MCF 10A (cell line): ENCODE results near the gene LSM4. TPM values are rescaled to one million over a fixed set of nuclear protein-coding genes. Genes with fewer than 3 reads are reported as not detected.

Experiments
- BruUV-seq: library from RNA; stranded (reverse); fragments of 400-500 nt; replicated peaks from 2 replicates; lab custom pipeline; 2021; lab: Mats Ljungman, UMichigan
- CTCF ChIA-PET: fragments of 300-600 bp; sonication (Branson Sonifier 250); formaldehyde crosslinking; extraction: SDS; loops from one replicate; lab custom pipeline; 2021; ENCODE audit warnings: antibody characterized with exemption, inconsistent platforms; lab: Yijun Ruan, JAX
- POLR2A ChIA-PET: fragments of 300-600, 350-650 bp; sonication (Branson Sonifier 250); formaldehyde crosslinking; extraction: SDS; loops from one replicate; lab custom pipeline; 2020; ENCODE audit warnings: antibody characterized with exemption, inconsistent platforms; lab: Yijun Ruan, JAX
- DNase-seq: peaks from one replicate; pipeline ENCODE4 v3.0.0-alpha.2; 2018; ENCODE audit not compliant: unreplicated experiment
- H3K27ac Mint-ChIP-seq: one replicate; pipeline ENCODE4 v1.8.0; 2022; ENCODE audit warnings: mild to moderate bottlenecking, low read depth, mixed read lengths; ENCODE audit not compliant: unreplicated experiment
- H3K27me3 Mint-ChIP-seq: one replicate; pipeline ENCODE4 v1.8.0; 2022; ENCODE audit warnings: mixed read lengths; ENCODE audit not compliant: insufficient read depth, unreplicated experiment
- H3K36me3 Mint-ChIP-seq: one replicate; pipeline ENCODE4 v1.8.0; 2022; ENCODE audit warnings: mild to moderate bottlenecking, moderate library complexity, mixed read lengths; ENCODE audit not compliant: insufficient read depth, unreplicated experiment
- H3K4me1 Mint-ChIP-seq: one replicate; pipeline ENCODE4 v1.8.0; 2022; ENCODE audit warnings: mixed read lengths; ENCODE audit not compliant: insufficient read depth, unreplicated experiment
- H3K4me3 Mint-ChIP-seq: one replicate; pipeline ENCODE4 v1.8.0; 2022; ENCODE audit warnings: mild to moderate bottlenecking, moderate library complexity, mixed read lengths; ENCODE audit not compliant: unreplicated experiment
- H3K9me3 Mint-ChIP-seq: one replicate; pipeline ENCODE4 v1.8.0; 2022; ENCODE audit warnings: mixed read lengths; ENCODE audit not compliant: unreplicated experiment
- CTCF ChIP-seq: fragments of 200-600 bp; IDR thresholded peaks from one replicate; pipeline ENCODE4 v1.8.0; 2022; ENCODE audit warnings: antibody characterized with exemption, mild to moderate bottlenecking; ENCODE audit not compliant: unreplicated experiment
- intact Hi-C: fragments of 100-400 bp; cut with micrococcal nuclease; formaldehyde crosslinking; loops from 2 replicates; pipeline ENCODE4 v1.14.1; 2022
- total RNA-seq: library from RNA; stranded (reverse); gene quantifications from 2 replicates; pipeline ENCODE4 v1.2.3, GENCODE V29; 2022

LSM4 gene
- total RNA-seq, 1 experiment from 2014 or later = 193 TPM

GRCh38 chr19:18283338-18283737 is 39.5 kb downstream of the LSM4 start:
- Mint-ChIP-seq H3K27me3 (no peaks in the 10 kb centered on the region), H3K4me1 (peaks cover 17% of the 10 kb centered on the region), H3K4me3 (no peak overlapping the region), H3K27ac (no peak overlapping the region), H3K9me3 (no peaks in the 10 kb centered on the region), H3K36me3 (peaks cover 42% of the 10 kb centered on the region)
- POLR2A ChIA-PET = interaction anchor here (1.9 to 5.9 kb wide), 2 partner anchors 37 to 350 kb away, joined by 4 to 175 read pairs; partner anchors contain the start of gene LSM4
- DNase-seq = no peak
- BruUV-seq = no TSS peak
- CTCF ChIA-PET = interaction anchor here (0.6 to 0.7 kb wide), 2 partner anchors 8 to 583 kb away, joined by 3 to 5 read pairs; no protein-coding TSS in a partner anchor
- no peak for TF ChIP-seq CTCF
- intact Hi-C loops = no loop called here

DNA sequence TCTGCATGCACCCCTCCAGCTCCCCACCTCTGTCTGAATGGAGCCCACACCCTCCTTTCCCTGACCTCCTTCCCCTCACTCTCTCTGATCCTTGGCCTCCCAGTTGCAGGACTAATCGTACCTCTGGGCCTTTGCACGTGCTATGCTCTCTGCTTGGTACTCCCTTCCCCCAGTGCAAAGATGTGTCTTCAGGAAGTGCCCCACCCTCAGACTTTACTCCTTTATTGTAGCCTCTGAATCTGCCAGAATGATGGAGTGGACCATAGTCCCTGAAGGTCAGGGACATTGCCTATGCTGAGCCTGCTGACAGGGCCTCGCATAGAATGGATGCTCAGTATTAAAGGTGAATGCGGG is 40.1 kb downstream of the LSM4 start:
- H3K4me1 Mint-ChIP-seq = peaks cover 17% of the 10 kb centered on the region
- intact Hi-C loops = loop anchor here (1.0 kb wide), 1 partner anchor 19 kb away; no protein-coding TSS in a partner anchor
- POLR2A ChIA-PET = interaction anchor here (0.7 to 9.0 kb wide), 8 partner anchors 9 to 349 kb away, joined by 3 to 178 read pairs (median 43); partner anchors contain the start of genes KXD1 and LSM4
- peaks cover 47% of the 10 kb centered on the region for H3K36me3 Mint-ChIP-seq
- BruUV-seq = no TSS peak
- H3K9me3 Mint-ChIP-seq = no peaks in the 10 kb centered on the region
- DNase-seq = no peak
- H3K27me3 Mint-ChIP-seq = no peaks in the 10 kb centered on the region
- CTCF ChIA-PET = interaction anchor here (0.7 to 8.0 kb wide), 5 partner anchors 9 to 58 kb away, joined by 3 to 257 read pairs (median 5); partner anchors contain the start of gene LSM4
- peak overlapping the region; percentile 87 for H3K4me3 Mint-ChIP-seq
- H3K27ac Mint-ChIP-seq = peak overlapping the region; percentile 98
- no peak for TF ChIP-seq CTCF

DNA sequence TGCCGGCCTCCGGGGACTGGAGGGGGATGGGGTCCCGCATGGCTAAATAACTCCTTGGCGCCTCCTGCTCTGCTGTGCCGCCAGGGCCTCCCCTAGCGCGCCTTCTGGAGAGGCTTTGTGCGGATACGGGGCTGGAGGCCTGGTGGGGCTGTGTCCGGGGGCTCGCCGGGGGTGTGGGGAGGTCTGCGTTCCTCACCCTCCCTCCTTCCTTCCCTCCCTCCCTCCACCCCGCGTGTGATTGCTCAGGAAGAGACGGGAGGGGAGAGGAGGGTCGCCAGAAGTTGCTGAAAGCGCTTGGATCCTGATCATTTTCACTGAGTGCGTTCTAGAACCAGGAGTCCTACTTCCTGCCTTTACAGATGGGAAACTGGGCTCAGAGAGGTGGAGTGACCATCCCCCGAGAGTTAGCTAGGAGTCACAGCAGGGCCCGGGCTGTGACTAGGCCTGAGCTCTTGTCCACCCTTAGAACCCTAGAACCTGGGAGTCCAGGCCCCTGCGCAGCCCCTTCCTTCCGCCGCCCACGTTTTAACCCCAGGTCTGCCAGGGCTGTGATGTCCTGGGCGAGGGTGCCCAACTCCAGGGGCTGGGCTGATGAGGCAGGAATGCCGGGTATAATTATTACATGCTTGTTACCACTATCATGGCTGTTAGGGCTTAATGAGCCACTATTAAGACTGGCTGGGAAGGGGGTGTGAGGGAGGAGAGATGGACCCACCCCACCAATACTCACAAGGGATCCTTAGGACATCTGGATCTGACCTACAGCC is 40.7 kb downstream of the LSM4 start:
- H3K9me3 Mint-ChIP-seq = no peaks in the 10 kb centered on the region
- no peak for TF ChIP-seq CTCF
- ChIA-PET POLR2A (interaction anchor here (0.6 to 9.0 kb wide), 38 partner anchors 10 to 637 kb away, joined by 3 to 178 read pairs (median 4); partner anchors contain the start of genes COPE, DDX49, GDF15 and KXD1), CTCF (interaction anchor here (0.7 to 8.0 kb wide), 4 partner anchors 29 to 58 kb away, joined by 3 to 257 read pairs (median 4); partner anchors contain the start of gene LSM4)
- H3K4me1 Mint-ChIP-seq = peaks cover 17% of the 10 kb centered on the region
- peak overlapping the region; percentile 87 for H3K4me3 Mint-ChIP-seq
- DNase-seq = no peak
- intact Hi-C loops = loop anchor here (1.0 kb wide), 1 partner anchor 19 kb away; no protein-coding TSS in a partner anchor
- peaks cover 52% of the 10 kb centered on the region for H3K36me3 Mint-ChIP-seq
- H3K27me3 Mint-ChIP-seq = no peaks in the 10 kb centered on the region
- peak overlapping the region; percentile 98 for H3K27ac Mint-ChIP-seq
- TSS peak; percentile 84 for BruUV-seq
